ENCODE results near the gene SRPK3. TPM values are rescaled to one million over a fixed set of nuclear protein-coding genes. Genes with fewer than 3 reads are reported as not detected.

Gene SRPK3
- total and polyA plus RNA-seq, 2 donors (not counting 3 experiments of a cell fraction or from before 2014, with no cell fraction given): 0.25 to 0.40 TPM

GRCh38 chrX:153740631-153741222, 40.1 kb upstream of the SRPK3 start:
- DNase-seq (ENCODE audit: low read depth, low spot score) (no peak), FAIRE-seq (no peak)
- ChIA-PET POLR2A (no interaction called here), CTCF (no interaction called here)
- TF ChIP-seq GATA2 (IDR thresholded peaks at IDR 0.05; ENCODE audit: insufficient read depth, insufficient read length, low read depth, low read length) (no peak), MYC (IDR thresholded peaks at IDR 0.05; ENCODE audit: low read depth, low read length) (no peak), CTCF (IDR thresholded peaks at IDR 0.05; ENCODE audit: extremely low read depth in 1 of 2, insufficient read depth in 1 of 2, low read depth in 1 of 2, low read length in 2 of 2) (no peak), MAX (IDR thresholded peaks at IDR 0.05; ENCODE audit: insufficient read depth, insufficient read length) (no peak), FOS (IDR thresholded peaks at IDR 0.05; ENCODE audit: borderline replicate concordance, insufficient read depth, low read length) (no peak), EZH2 (IDR thresholded peaks at IDR 0.05; ENCODE audit: borderline replicate concordance, low read depth, low read length, severe bottlenecking) (no peak), POLR2AphosphoS5 (IDR thresholded peaks at IDR 0.05; ENCODE audit: insufficient read depth, low read depth, low read length) (no peak), POLR2A (IDR thresholded peaks at IDR 0.05; ENCODE audit: low read depth, low read length) (no peak), JUN (IDR thresholded peaks at IDR 0.05; ENCODE audit: borderline replicate concordance, insufficient read depth, insufficient read length, low read depth) (no peak)
- Histone ChIP-seq H3K27ac (ENCODE audit: insufficient read depth, low read depth, low read length) (no peak overlapping the region), H3K36me3 (ENCODE audit: control insufficient read depth in 2 of 2, extremely low read depth in 1 of 2, insufficient read depth in 2 of 2, low read length in 2 of 2) (no peaks in the 10 kb centered on the region), H2AFZ (ENCODE audit: low read depth, low read length) (no peak overlapping the region), H3K9ac (replicated peaks; ENCODE audit: extremely low read depth, insufficient read depth, low read length) (no peak overlapping the region), H3K9me1 (replicated peaks; ENCODE audit: control insufficient read depth, extremely low read depth, insufficient read depth, low read length) (no peaks in the 10 kb centered on the region), H3K9me3 (replicated peaks; ENCODE audit: control insufficient read depth, insufficient read depth, low read length) (no peaks in the 10 kb centered on the region), H4K20me1 (replicated peaks; ENCODE audit: control insufficient read depth, extremely low read depth, insufficient read depth, low read length) (no peaks in the 10 kb centered on the region), H3K79me2 (ENCODE audit: control insufficient read depth, insufficient read depth, low read length) (no peaks in the 10 kb centered on the region), H3K4me3 (replicated peaks in 1 of 3; ENCODE audit: insufficient read depth in 1 of 3, low read depth in 1 of 3, low read length in 3 of 3) (no peak overlapping the region), H3K4me2 (ENCODE audit: insufficient read depth, low read length) (no peak overlapping the region), H3K27me3 (ENCODE audit: control insufficient read depth in 2 of 2, insufficient read depth in 2 of 2, low read length in 2 of 2) (no peaks in the 10 kb centered on the region), H3K4me1 (ENCODE audit: control insufficient read depth, extremely low read depth, insufficient read depth, low read length) (no peaks in the 10 kb centered on the region)
- no TSS peak for BruUV-seq (replicated peaks)
- dilution Hi-C loops (cut with MboI; ENCODE audit: extremely low pct_ligation_motif_present, low sequenced_read_pairs): no loop called here
- intact Hi-C loops (cut with micrococcal nuclease): no loop called here

Data from endothelial cell of umbilical vein (primary cell).